Retinal pigment epithelial cell (primary cell): ENCODE results near the gene SCAPER.

Source experiments
- DNase-seq: peaks from one replicate; pipeline ENCODE4 v3.0.0-alpha.2; 2010; ENCODE audit warnings: low read depth
- H3K4me3 ChIP-seq: 2 replicates; pipeline ENCODE4 v1.5.1; 2011; ENCODE audit warnings: mild to moderate bottlenecking, low read length, control low read depth, moderate library complexity
- CTCF ChIP-seq: conservative IDR thresholded peaks from 2 replicates; pipeline ENCODE4 v1.5.1; 2011; ENCODE audit warnings: low read depth, low read length, control low read depth, inconsistent platforms

SCAPER gene

GRCh38 chr15:76625267-76625666 lies 279.9 kb downstream of the SCAPER start:
- no peak for DNase-seq
- no peak for TF ChIP-seq CTCF
- H3K4me3 ChIP-seq, result no peak overlapping the region

- H3K4me3 ChIP-seq, result no peak overlapping the region
- no peak for DNase-seq
- no peak for TF ChIP-seq CTCF
Measured at GRCh38 chr15:76614725-76615124, 290.4 kb downstream of the SCAPER start.

DNA sequence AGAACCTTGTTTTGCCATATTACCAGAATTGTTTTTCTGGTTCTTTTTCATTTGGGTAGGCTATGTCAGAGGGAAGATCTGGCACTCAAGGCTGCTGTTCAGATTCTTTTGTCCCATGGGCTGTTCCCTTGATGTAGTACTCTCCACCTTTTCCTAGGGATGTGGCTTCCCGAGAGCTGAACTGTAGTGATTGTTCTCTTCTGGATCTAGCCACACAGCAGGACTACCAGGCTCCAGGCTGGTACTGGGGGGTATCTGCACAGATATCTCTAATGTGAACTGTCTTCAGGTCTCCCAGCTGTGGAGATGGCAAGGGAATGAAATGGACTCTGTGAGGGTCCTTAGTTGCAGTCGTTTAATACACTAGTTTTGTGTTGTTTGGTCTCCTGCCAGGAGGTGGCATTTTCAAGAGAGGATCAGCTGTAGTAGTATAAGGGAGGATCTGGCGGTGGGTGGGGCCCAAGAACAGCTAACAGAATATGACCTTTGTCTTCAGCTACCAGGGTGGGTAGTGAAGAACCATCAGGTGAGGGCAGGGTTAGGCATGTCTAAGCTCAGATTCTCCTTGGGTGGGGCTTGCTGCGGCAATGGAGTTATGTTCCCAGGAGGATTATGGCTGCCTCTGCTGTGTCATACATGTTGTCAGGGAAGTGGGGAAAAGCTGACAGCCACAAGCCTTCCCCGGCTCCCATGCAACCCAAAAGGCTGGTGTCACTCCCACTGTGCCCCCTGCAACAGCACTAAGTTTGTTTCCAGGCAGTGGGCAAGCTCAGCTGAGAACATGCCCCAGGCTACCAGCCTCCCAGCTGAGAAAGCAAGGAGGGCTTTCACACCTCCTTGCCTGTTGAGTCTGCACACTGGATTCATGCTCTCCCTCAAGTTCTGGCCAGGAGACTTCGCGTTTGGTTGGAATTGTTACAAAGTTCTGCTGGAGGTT lies 316.1 kb downstream of the SCAPER start:
- DNase-seq, result peak; percentile 37
- no peak overlapping the region for H3K4me3 ChIP-seq
- no peak for TF ChIP-seq CTCF

DNA sequence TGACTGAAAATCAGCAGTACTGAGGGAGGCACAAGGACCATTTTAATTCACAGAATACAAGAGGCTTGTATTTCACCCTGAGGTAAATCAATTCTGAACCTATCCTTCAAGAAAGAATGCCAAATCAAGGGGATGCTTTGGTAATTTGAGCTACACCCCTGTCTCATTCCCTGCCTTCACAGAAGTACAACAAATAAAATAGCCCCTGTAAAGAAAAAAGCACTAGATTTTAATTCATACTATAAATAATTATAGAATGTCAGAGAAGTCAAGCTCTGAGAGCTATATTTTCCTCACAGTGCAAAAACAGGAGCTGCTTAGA lies 319.6 kb downstream of the SCAPER start:
- TF ChIP-seq CTCF, result no peak
- H3K4me3 ChIP-seq, result no peak overlapping the region
- no peak for DNase-seq

DNA sequence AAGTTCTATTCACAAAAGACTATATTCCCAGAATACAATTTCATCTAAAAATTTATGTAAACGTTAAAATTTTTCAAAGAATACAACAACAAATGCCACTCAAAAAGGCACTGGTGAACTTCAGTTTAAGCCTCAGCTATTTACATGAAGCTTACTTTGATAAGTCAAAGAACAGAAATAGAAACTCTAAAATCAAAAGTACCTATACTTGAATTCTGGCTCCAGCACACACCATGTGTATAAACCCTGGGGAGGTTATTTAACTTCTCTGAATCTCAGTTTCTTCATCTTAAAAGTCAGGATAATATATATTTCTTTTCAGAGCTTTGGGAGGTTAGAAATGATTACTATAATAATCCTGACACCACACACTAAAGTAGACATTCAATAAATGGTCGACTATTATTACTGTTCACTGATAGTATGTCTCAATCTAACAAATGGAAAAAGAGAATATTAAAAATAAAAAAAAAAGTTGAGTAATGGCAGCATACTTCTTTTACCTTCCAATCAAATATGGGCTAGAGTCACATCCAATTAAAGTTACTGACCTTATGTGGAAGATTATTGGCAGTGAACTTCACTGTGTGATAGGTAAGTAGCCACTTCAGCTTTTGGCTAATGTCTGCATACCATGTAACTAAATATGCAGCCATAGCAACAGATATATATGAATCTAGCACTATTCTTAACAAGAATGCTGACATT lies 320.1 kb downstream of the SCAPER start:
- TF ChIP-seq CTCF, result no peak
- peak; percentile 21 for DNase-seq

GRCh38 chr15:76582550-76582949 lies 322.6 kb downstream of the SCAPER start:
- H3K4me3 ChIP-seq, result no peak overlapping the region
- TF ChIP-seq CTCF, result no peak
- no peak for DNase-seq

More for the DNA sequence above, 320.1 kb downstream of the SCAPER start:
- no peak overlapping the region for H3K4me3 ChIP-seq
